B cell (primary cell): ENCODE data around the gene ANTKMT. TPM values are rescaled to one million over a fixed set of nuclear protein-coding genes. Genes with fewer than 3 reads are reported as not detected.

Experiments used
- ATAC-seq: fragments of 200-7000 bp; cut with Tn5 transposase; one replicate; pipeline ENCODE4 v1.10.0; 2021; ENCODE audit warnings: low read depth, mild to moderate bottlenecking, moderate number of reproducible peaks, moderate library complexity
- CTCF ChIA-PET: fragments of 350-600 bp; sonication (Branson Sonifier 250); formaldehyde crosslinking; loops from one replicate; lab custom pipeline; 2021; ENCODE audit warnings: antibody characterized with exemption, inconsistent platforms; lab: Charles Lee
- POLR2A ChIA-PET: fragments of 350-600 bp; sonication (Branson Sonifier 250); formaldehyde crosslinking; loops from one replicate; lab custom pipeline; 2021; ENCODE audit warnings: antibody characterized with exemption; lab: Charles Lee
- DNase-seq: peaks from one replicate; pipeline ENCODE4 v3.0.0; 2013
- H2AFZ ChIP-seq: 2 replicates; pipeline ENCODE4 v1.6.1; 2012; ENCODE audit warnings: mild to moderate bottlenecking, low read depth, low read length; ENCODE audit not compliant: insufficient read depth, poor library complexity, severe bottlenecking
- H3K27ac ChIP-seq, 2 donors: 1 replicate in 1 of 2; 2 replicates in 1 of 2; pipeline ENCODE4 v1.5.1; 2012 to 2013; ENCODE audit warnings: low read length in 2 of 2, mild to moderate bottlenecking in 2 of 2, moderate library complexity in 1 of 2
- H3K27me3 ChIP-seq, 4 experiments: fragments of 200-600 bp in 1 of 4; sonication (generic) in 1 of 4; replicated peaks in 1 of 4; 1 replicate in 2 of 4; 2 replicates in 2 of 4; pipeline versions ENCODE4 v1.6.1 to v1.7.0; 2013 to 2016; ENCODE audit warnings: low read length in 3 of 4, mild to moderate bottlenecking in 2 of 4, mixed read lengths in 1 of 4, moderate library complexity in 1 of 4; ENCODE audit not compliant: insufficient read depth in 4 of 4, control insufficient read depth in 3 of 4; ENCODE audit errors: control extremely low read depth in 1 of 4
- H3K36me3 ChIP-seq, 2 experiments: replicated peaks in 1 of 2; 1 replicate in 1 of 2; 2 replicates in 1 of 2; pipeline versions ENCODE4 v1.6.1 to v1.7.1; 2013; ENCODE audit warnings: low read length in 1 of 2; ENCODE audit not compliant: insufficient read depth in 2 of 2, control insufficient read depth in 1 of 2; ENCODE audit errors: control extremely low read depth in 1 of 2, extremely low read depth in 1 of 2
- H3K4me1 ChIP-seq, 2 donors: fragments of 200-600 bp in 1 of 2; sonication (generic) in 1 of 2; 1 replicate in 1 of 2; 2 replicates in 1 of 2; pipeline versions ENCODE4 v1.5.1 to v1.6.1; 2013 to 2017; ENCODE audit warnings: low read length in 2 of 2; ENCODE audit not compliant: control insufficient read depth in 2 of 2, insufficient read depth in 2 of 2
- H3K4me2 ChIP-seq: replicated peaks from 2 replicates; pipeline ENCODE3; 2012; ENCODE audit warnings: mild to moderate bottlenecking, low read depth, low read length; ENCODE audit not compliant: poor library complexity, severe bottlenecking
- H3K4me3 ChIP-seq, 5 experiments: fragments of 200-600 bp in 1 of 5; sonication (generic) in 1 of 5; 1 replicate in 3 of 5; 2 replicates in 2 of 5; pipeline versions ENCODE4 v1.5.1 to v1.7.0; 2011 to 2016; ENCODE audit warnings: low read length in 4 of 5, mild to moderate bottlenecking in 4 of 5, low read depth in 2 of 5, control low read depth in 1 of 5, moderate library complexity in 1 of 5; ENCODE audit not compliant: insufficient read depth in 1 of 5; ENCODE audit errors: control extremely low read depth in 1 of 5, extremely low read depth in 1 of 5
- H3K79me2 ChIP-seq: fragments of 200-600 bp; sonication (generic); one replicate; pipeline ENCODE4 v1.6.0; 2016; ENCODE audit warnings: low read length; ENCODE audit not compliant: control insufficient read depth, insufficient read depth
- H3K9ac ChIP-seq: fragments of 200-600 bp; sonication (generic); 2 replicates; pipeline ENCODE4 v1.6.1; 2017; ENCODE audit warnings: mild to moderate bottlenecking, low read length, moderate library complexity
- H3K9me3 ChIP-seq, 3 donors: one replicate each; pipeline versions ENCODE4 v1.6.1 to v1.7.1; 2013; ENCODE audit warnings: low read length in 2 of 3; ENCODE audit not compliant: control insufficient read depth in 2 of 3, insufficient read depth in 1 of 3; ENCODE audit errors: control extremely low read depth in 1 of 3
- H4K20me1 ChIP-seq: 2 replicates; pipeline ENCODE4 v1.6.0; 2012; ENCODE audit warnings: mild to moderate bottlenecking, low read length; ENCODE audit not compliant: insufficient read depth, control insufficient read depth, poor library complexity, severe bottlenecking
- H3K27ac Mint-ChIP-seq: one replicate; pipeline ENCODE4 v1.8.0; 2021; ENCODE audit warnings: mixed read lengths
- H3K27me3 Mint-ChIP-seq: one replicate; pipeline ENCODE4 v1.8.0; 2021; ENCODE audit warnings: mixed read lengths
- H3K4me1 Mint-ChIP-seq: one replicate; pipeline ENCODE4 v1.8.0; 2021; ENCODE audit warnings: mixed read lengths
- H3K4me3 Mint-ChIP-seq: one replicate; pipeline ENCODE4 v1.8.0; 2021; ENCODE audit warnings: mixed read lengths
- H3K9me3 Mint-ChIP-seq: one replicate; pipeline ENCODE4 v1.8.0; 2022; ENCODE audit warnings: mixed read lengths; ENCODE audit not compliant: insufficient read depth
- EZH2 ChIP-seq: IDR thresholded peaks from 2 replicates; pipeline ENCODE4 v1.6.1; 2012; ENCODE audit warnings: borderline replicate concordance, low read depth, mild to moderate bottlenecking, moderate library complexity, low read length; ENCODE audit not compliant: insufficient read depth, poor library complexity, severe bottlenecking
- WGBS: methylation state at CpG from one replicate; pipeline ENCODE4 v1.1.5; 2013; ENCODE audit warnings: missing lambda C conversion rate; ENCODE audit not compliant: insufficient coverage; 5-methylcytosine and 5-hydroxymethylcytosine counted together
- intact Hi-C: fragments of 100-400 bp; cut with micrococcal nuclease; formaldehyde crosslinking; loops from one replicate; pipeline ENCODE4 v1.10.0; 2022
- polyA plus RNA-seq: library from polyadenylated mRNA; depleted of rRNA; stranded (reverse); fragments of >200 nt; gene quantifications from 2 replicates; pipeline ENCODE4 v1.2.3, GENCODE V29; 2012
- total RNA-seq, 2 donors: library from RNA; stranded (reverse); fragments of 120-200 nt in 1 of 2; gene quantifications; 1 replicate in 1 of 2; 2 replicates in 1 of 2; pipeline versions ENCODE4 v1.2.3 to v1.2.4, GENCODE V29; 2013 to 2022
- TF ChIP-seq, protein P1 (sequence below): fragments of 200-600 bp; IDR thresholded peaks from one replicate; pipeline ENCODE4 v1.8.0; 2022; ENCODE audit warnings: antibody characterized with exemption, mild to moderate bottlenecking

ANTKMT gene
- total and polyA plus RNA-seq, 2 donors (not counting 1 experiment from before 2014, with no cell fraction given), result 41.0 to 54.1 TPM

DNA sequence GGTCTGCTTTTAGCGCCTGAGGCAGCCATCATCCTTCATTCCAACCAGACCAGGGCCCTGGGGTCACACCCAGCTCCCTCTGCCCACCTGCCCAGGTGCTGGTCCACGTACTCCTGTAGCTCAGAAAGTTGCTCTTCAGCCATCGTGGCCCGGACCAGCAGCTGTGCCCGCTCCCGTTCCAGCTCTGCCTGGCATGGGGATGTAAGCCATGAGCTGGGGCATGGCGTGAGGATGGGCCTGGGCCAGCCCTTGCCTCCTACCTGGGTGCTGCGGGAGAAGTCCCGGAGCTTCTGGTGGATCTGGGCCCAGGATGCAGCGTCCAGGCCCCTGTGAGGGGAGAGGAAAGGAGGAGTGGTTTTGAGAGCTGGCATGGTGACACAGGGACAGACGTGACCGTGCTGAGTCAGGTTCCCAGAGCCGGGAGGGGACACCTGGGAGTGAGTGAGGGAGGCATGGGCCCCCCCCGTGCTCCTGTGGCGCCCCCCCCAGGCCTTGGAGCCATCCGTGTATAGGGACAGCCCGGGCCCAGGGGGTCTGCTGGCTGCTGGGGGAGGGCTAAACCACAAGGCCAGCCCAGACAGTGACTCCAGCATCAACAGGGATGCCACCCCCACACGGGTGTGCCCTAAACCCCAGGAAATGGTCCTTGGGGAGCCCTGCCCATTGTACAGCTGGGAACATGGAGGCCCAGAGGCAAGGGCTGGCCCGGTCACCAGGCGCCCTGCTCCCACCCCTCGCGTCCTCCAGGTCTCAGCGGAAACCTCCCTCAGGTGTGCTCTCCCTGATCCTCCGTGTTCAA lies 2.1 kb downstream of the ANTKMT start:
- Histone ChIP-seq H3K9me3 (peaks cover 0 to 3% (median 0%) of the 10 kb centered on the region in 3 donors), H3K36me3 (no peaks in the 10 kb centered on the region), H3K27me3 (no peaks in the 10 kb centered on the region), H3K9ac (no peak overlapping the region), H3K79me2 (no peaks in the 10 kb centered on the region), H3K4me2 (no peak overlapping the region), H3K4me3 (no peak overlapping the region), H4K20me1 (peaks cover 16% of the 10 kb centered on the region), H2AFZ (no peak overlapping the region), H3K4me1 (peaks cover 22 to 47% of the 10 kb centered on the region in 2 donors), H3K27ac (peak overlapping the region in 1 of 2 donors; percentile 9)
- ATAC-seq, result no peak
- no peaks in the 10 kb centered on the region for H3K27me3 Mint-ChIP-seq
- ChIA-PET POLR2A (no interaction called here), CTCF (interaction anchor here (0.9 to 3.8 kb wide), 6 partner anchors 9 to 689 kb away, joined by 3 to 26 read pairs (median 3); partner anchors contain the start of gene CIAO3)
- peaks cover 26% of the 10 kb centered on the region for H3K4me1 Mint-ChIP-seq
- WGBS, result 89% methylated on average over 18 of the region's 24 CpGs
- no peak for TF ChIP-seq EZH2
- TF ChIP-seq, protein P1, sequence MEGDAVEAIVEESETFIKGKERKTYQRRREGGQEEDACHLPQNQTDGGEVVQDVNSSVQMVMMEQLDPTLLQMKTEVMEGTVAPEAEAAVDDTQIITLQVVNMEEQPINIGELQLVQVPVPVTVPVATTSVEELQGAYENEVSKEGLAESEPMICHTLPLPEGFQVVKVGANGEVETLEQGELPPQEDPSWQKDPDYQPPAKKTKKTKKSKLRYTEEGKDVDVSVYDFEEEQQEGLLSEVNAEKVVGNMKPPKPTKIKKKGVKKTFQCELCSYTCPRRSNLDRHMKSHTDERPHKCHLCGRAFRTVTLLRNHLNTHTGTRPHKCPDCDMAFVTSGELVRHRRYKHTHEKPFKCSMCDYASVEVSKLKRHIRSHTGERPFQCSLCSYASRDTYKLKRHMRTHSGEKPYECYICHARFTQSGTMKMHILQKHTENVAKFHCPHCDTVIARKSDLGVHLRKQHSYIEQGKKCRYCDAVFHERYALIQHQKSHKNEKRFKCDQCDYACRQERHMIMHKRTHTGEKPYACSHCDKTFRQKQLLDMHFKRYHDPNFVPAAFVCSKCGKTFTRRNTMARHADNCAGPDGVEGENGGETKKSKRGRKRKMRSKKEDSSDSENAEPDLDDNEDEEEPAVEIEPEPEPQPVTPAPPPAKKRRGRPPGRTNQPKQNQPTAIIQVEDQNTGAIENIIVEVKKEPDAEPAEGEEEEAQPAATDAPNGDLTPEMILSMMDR, result no peak
- peak overlapping the region; percentile 44 for H3K4me3 Mint-ChIP-seq
- peak overlapping the region; percentile 41 for H3K27ac Mint-ChIP-seq
- no peak for DNase-seq
- H3K9me3 Mint-ChIP-seq, result no peaks in the 10 kb centered on the region
- intact Hi-C loops, result loop anchor here (5.0 kb wide), 1 partner anchor 41 kb away; the partner anchor contains the start of genes JMJD8 and STUB1

DNA sequence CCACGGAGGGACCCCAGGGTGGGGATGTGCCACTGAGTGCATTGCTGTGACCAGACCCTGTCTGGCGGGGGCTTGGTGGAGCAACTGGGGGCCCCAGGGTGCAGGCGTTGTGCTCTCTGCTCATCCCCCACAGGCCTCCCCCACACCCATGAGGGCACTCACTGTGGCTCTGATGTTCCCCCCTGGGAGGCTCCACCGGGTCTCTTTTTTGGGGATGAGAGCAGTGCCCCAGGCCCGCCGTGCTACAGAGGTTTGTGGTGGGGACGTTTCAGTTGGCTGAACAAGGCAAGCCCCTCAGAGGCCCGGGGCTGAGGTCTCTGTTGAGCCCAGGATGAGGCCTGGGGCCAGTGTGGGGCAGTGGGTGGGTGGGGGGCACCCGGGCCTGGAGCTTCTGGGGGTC lies 2.7 kb downstream of the ANTKMT start:
- no peak for DNase-seq
- Mint-ChIP-seq H3K27me3 (no peaks in the 10 kb centered on the region), H3K27ac (no peak overlapping the region), H3K9me3 (no peaks in the 10 kb centered on the region), H3K4me1 (peaks cover 28% of the 10 kb centered on the region), H3K4me3 (no peak overlapping the region)
- Histone ChIP-seq H4K20me1 (peaks cover 16% of the 10 kb centered on the region), H3K27ac (no peak overlapping the region), H3K4me2 (no peak overlapping the region), H3K9ac (no peak overlapping the region), H3K4me3 (no peak overlapping the region), H3K9me3 (peaks cover 0 to 3% (median 0%) of the 10 kb centered on the region in 3 donors), H3K27me3 (no peaks in the 10 kb centered on the region), H3K36me3 (no peaks in the 10 kb centered on the region), H2AFZ (no peak overlapping the region), H3K79me2 (no peaks in the 10 kb centered on the region), H3K4me1 (peaks cover 25 to 51% of the 10 kb centered on the region in 2 donors)
- ATAC-seq, result no peak
- 16% methylated on average over 8 of the region's 9 CpGs for WGBS
- TF ChIP-seq EZH2, result no peak
- TF ChIP-seq, protein P1, result no peak
- intact Hi-C loops, result loop anchor here (5.0 kb wide), 1 partner anchor 41 kb away; the partner anchor contains the start of genes JMJD8 and STUB1
- POLR2A ChIA-PET, result interaction anchor here (1.4 kb wide), 1 partner anchor 14 kb away, joined by 3 read pairs; no protein-coding TSS in a partner anchor
- CTCF ChIA-PET, result interaction anchor here (1.4 kb wide), 1 partner anchor 14 kb away, joined by 3 read pairs; no protein-coding TSS in a partner anchor
